GM12801 (cell line): Measurements from ENCODE around the gene AMMECR1.

Experiments used
- TF ChIP-seq, protein P1 (sequence below): IDR thresholded peaks from one replicate; pipeline ENCODE4 v1.5.1; 2011; ENCODE audit warnings: control low read depth; ENCODE audit not compliant: insufficient read length; ENCODE audit errors: extremely low read depth

AMMECR1 gene

DNA sequence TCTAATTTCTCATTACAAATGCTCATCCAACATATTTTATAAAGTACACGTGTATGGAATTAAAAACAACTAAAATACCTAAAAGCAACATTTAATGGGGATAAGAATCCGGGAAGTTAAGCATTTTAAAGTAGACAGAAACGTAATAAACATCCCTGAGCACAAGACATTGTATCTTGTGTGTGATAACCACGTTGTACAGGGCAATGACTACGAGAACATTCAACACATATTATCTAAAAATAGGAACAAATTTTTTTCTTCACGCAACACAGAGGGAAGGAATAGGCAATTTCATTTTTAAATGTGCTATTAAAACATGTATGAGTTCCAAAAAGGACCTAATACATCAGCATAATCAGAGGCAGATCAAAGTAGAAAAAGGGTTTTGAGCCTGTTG is 49.5 kb downstream of the AMMECR1 start:
- TF ChIP-seq, protein P1, sequence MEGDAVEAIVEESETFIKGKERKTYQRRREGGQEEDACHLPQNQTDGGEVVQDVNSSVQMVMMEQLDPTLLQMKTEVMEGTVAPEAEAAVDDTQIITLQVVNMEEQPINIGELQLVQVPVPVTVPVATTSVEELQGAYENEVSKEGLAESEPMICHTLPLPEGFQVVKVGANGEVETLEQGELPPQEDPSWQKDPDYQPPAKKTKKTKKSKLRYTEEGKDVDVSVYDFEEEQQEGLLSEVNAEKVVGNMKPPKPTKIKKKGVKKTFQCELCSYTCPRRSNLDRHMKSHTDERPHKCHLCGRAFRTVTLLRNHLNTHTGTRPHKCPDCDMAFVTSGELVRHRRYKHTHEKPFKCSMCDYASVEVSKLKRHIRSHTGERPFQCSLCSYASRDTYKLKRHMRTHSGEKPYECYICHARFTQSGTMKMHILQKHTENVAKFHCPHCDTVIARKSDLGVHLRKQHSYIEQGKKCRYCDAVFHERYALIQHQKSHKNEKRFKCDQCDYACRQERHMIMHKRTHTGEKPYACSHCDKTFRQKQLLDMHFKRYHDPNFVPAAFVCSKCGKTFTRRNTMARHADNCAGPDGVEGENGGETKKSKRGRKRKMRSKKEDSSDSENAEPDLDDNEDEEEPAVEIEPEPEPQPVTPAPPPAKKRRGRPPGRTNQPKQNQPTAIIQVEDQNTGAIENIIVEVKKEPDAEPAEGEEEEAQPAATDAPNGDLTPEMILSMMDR = no peak

DNA sequence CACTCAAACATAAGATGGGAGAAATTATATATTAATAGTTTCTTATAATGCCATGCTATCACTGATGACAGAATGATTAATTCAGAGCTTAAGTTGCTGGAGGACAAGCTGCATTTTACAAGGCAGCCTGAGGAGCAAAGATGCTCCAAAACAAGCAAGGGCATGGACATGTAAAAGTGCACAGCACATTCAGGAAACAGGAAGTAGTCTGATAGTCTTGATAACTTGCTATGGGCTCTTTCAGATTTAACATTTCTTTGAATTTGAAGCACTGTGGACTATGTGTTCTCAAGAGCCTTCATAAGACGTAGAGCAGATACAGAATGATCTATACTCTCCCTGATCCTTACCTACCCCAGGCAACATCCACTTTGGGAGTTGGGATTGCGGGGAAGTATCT is 50.0 kb downstream of the AMMECR1 start:
- TF ChIP-seq, protein P1 = no peak

DNA sequence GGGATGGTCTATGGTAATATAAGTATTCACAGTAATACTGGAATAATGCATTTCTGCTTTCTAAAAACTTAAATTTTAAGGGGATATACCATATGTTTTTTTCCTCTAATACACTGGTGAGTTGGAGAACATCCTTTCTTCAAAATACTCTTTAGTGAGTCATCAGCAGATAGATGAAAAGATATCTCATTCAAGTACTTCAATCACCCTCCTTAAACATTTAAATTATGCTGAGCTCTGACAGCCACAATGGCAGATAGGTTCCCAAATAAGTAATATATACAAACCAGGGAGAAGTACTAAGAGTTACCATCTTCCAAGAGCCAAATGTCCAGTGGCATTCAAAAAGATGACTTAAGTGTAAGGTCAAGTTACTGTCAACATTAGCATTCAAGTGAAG is 52.2 kb downstream of the AMMECR1 start:
- TF ChIP-seq, protein P1 = no peak

DNA sequence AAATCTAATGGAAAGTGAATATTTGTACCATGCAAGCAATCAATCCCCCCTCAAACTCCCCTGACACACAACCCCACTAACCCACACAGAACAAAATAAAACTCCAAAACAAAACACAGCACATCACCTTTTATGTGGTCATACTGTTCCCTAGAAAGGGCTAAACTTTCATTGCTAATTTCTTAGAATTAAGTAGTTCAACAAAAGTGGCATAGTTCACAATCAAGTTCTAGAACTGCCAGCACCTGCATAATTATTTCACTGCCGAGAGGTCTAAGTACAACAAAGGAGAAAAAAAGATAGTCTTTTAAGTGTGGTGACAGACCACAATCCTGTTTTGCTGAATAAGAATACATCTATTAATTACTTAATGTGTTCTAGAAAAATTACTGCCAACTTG is 58.8 kb downstream of the AMMECR1 start:
- TF ChIP-seq, protein P1 = no peak

DNA sequence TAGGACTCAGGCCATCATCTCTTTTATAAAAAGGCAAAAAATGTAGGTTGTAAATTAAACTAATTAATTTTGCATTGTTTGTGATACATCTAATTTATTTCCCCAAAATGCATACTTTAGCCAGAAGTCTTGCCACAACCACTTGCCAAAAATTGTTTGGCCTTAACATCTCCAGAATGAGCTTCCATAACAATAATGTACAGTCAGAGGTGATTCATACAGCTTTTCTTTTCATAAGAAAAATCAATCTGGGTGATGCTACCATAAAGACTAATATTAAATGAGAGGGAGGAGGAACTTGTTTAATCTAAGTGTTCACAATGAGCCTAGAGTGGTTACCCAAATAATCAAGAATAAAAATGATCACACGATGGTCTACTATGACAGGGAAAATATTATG is 59.3 kb downstream of the AMMECR1 start:
- TF ChIP-seq, protein P1 = no peak

DNA sequence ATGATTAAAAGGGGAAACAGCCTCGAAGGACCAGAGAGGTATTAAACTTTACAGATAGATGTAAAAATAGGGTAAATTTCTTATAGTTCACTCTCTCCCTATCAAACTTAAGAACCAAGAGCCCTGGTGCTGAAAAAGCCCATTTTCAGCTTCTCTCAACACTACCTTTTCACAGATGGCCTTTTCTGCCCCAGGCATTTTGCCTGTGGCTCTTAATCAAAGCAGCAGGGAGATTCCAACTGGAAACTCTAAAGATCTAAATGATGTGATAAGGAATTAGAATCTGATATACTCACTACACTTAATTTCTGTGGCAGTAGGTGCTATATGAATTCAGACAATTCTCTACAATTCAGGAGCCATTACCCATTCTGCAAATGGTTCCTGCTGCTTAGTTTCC is 60.0 kb downstream of the AMMECR1 start:
- TF ChIP-seq, protein P1 = no peak

GRCh38 chrX:110252711-110253110 is 65.2 kb downstream of the AMMECR1 start:
- TF ChIP-seq, protein P1 = no peak

DNA sequence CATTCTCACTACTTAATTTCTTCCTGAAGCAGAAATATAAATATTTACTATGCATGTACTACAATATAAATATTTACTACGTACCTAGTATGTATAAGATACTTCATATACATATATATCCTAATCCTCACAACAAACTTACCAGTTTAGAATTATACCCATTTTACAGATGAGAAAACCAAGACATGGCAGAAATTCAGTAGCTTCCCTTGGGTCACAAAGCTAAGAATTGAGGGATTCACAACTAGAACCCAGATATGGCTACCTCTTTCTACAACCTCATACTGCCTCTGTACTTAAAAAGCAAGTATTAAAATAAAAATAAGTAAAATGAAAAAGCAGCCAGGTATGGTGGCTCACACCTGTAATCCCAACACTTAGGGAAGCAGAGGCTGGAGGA is 65.9 kb downstream of the AMMECR1 start:
- TF ChIP-seq, protein P1 = no peak
